Measurements from ENCODE around the gene PROK1. TPM values are rescaled to one million over a fixed set of nuclear protein-coding genes. Genes with fewer than 3 reads are reported as not detected.

PROK1 gene
- total and polyA plus RNA-seq, 2 of the 13 experiments (the other 11 are each of a cell fraction or from before 2014, with no cell fraction given) = 0.07 TPM; not detected in 1

DNA sequence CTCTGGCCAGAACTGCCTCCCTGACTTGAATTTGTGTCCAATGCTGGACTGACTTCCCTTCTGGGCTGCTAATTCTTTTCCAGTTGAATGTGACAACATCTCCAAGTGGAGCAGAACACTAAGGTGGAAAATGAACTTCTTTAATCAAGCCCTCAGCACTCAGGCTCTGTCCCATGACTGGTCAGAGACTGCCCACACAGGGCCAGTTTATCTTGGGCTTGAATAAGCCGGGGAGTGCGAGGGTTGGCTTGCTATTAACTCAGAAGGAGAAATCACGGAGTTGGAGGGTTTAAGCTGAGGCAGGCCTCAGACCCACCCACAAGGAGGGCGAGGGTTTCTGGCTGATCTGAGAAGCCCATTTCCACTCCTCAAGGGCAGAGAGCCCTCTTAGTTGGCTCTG lies 55.6 kb downstream of the PROK1 start:
- ATAC-seq (no peak), FAIRE-seq (no peak), DNase-seq (ENCODE audit: low spot score) (no peak)
- Histone ChIP-seq H3K9me3 (ENCODE audit: low read length) (no peaks in the 10 kb centered on the region), H3K27ac (ENCODE audit: extremely low read length, insufficient read depth, low read length) (no peak overlapping the region), H3K36me3 (replicated peaks in 1 of 2; ENCODE audit: control insufficient read depth in 1 of 2, insufficient read depth in 2 of 2, low read length in 2 of 2) (no peaks in the 10 kb centered on the region), H3K4me2 (ENCODE audit: low read depth, low read length) (no peak overlapping the region), H2AFZ (ENCODE audit: low read length) (no peak overlapping the region), H3K9ac (ENCODE audit: insufficient read depth, low read depth, low read length) (no peak overlapping the region), H3K4me3 (replicated peaks in 1 of 3; ENCODE audit: insufficient read depth in 1 of 3, low read depth in 2 of 3, low read length in 3 of 3) (no peak overlapping the region), H3K79me2 (ENCODE audit: insufficient read depth, low read length) (no peaks in the 10 kb centered on the region), H3K27me3 (ENCODE audit: control insufficient read depth in 1 of 2, insufficient read depth in 2 of 2, low read length in 2 of 2) (no peaks in the 10 kb centered on the region; a peak in 3 of 5 replicates), H4K20me1 (ENCODE audit: insufficient read depth, low read length) (no peaks in the 10 kb centered on the region), H3K4me1 (ENCODE audit: insufficient read depth, low read length) (no peaks in the 10 kb centered on the region)
- 0% methylated on average over 1 of the region's 4 CpGs for WGBS (ENCODE audit: low lambda C conversion rate)
- intact Hi-C loops (cut with micrococcal nuclease; ENCODE audit: unreplicated experiment) = no loop called here
- CTCF ChIA-PET (ENCODE audit: low intra/inter-chr PET ratio, low total read pairs) = no interaction called here
- POLR2A ChIA-PET = no interaction called here
- TF ChIP-seq WIZ (CRISPR knock-in tag; IDR thresholded peaks at IDR 0.05) = no peak
- TF ChIP-seq, protein P1, sequence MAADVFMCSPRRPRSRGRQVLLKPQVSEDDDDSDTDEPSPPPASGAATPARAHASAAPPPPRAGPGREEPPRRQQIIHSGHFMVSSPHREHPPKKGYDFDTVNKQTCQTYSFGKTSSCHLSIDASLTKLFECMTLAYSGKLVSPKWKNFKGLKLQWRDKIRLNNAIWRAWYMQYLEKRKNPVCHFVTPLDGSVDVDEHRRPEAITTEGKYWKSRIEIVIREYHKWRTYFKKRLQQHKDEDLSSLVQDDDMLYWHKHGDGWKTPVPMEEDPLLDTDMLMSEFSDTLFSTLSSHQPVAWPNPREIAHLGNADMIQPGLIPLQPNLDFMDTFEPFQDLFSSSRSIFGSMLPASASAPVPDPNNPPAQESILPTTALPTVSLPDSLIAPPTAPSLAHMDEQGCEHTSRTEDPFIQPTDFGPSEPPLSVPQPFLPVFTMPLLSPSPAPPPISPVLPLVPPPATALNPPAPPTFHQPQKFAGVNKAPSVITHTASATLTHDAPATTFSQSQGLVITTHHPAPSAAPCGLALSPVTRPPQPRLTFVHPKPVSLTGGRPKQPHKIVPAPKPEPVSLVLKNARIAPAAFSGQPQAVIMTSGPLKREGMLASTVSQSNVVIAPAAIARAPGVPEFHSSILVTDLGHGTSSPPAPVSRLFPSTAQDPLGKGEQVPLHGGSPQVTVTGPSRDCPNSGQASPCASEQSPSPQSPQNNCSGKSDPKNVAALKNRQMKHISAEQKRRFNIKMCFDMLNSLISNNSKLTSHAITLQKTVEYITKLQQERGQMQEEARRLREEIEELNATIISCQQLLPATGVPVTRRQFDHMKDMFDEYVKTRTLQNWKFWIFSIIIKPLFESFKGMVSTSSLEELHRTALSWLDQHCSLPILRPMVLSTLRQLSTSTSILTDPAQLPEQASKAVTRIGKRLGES (CRISPR knock-in tag; IDR thresholded peaks at IDR 0.05; ENCODE audit: borderline replicate concordance) = no peak
- TF ChIP-seq KLF16 (CRISPR knock-in tag; IDR thresholded peaks at IDR 0.05) = no peak
- BruUV-seq (replicated peaks) = no TSS peak
- in situ Hi-C loops (cut with HindIII; ENCODE audit: extremely low pct_ligation_motif_present, low pct_unique_long_range_greater_than_20kb) = no loop called here

Other genes starting within 250 kb of the PROK1 start
- 0.20 and 0.24 TPM in 2 replicates for gene KCNC4, start 240.8 kb upstream of the PROK1 start, total RNA-seq (2016; rRNA removed; fragmentation: Illumina TruSeq; extraction: Trizol)
- gene KCNC4, start 240.8 kb upstream of the PROK1 start, polyA plus RNA-seq (2011; rRNA removed) = 0.66 and 1.0 TPM in 2 replicates
- 35.2 and 36.4 TPM in 2 replicates for gene RBM15, start 111.8 kb upstream of the PROK1 start, total RNA-seq (2016; rRNA removed; fragmentation: Illumina TruSeq; extraction: Trizol)
- 12.1 and 13.5 TPM in 2 replicates for gene RBM15, start 111.8 kb upstream of the PROK1 start, polyA plus RNA-seq (2011; rRNA removed)
- gene SLC16A4, start 60.1 kb upstream of the PROK1 start, total RNA-seq (2016; rRNA removed; fragmentation: Illumina TruSeq; extraction: Trizol) = 0.60 and 1.1 TPM in 2 replicates
- 1.5 and 1.6 TPM in 2 replicates for gene SLC16A4, start 60.1 kb upstream of the PROK1 start, polyA plus RNA-seq (2011; rRNA removed)
- 96.7 and 152 TPM in 2 replicates for gene LAMTOR5, start 43.5 kb upstream of the PROK1 start, total RNA-seq (2016; rRNA removed; fragmentation: Illumina TruSeq; extraction: Trizol)
- 346 and 400 TPM in 2 replicates for gene LAMTOR5, start 43.5 kb upstream of the PROK1 start, polyA plus RNA-seq (2011; rRNA removed)
- not detected in 2 replicates for gene KCNA10, start 68.0 kb downstream of the PROK1 start, total RNA-seq (2016; rRNA removed; fragmentation: Illumina TruSeq; extraction: Trizol)
- gene KCNA10, start 68.0 kb downstream of the PROK1 start, polyA plus RNA-seq (2011; rRNA removed) = not detected in 2 replicates
- not detected in 2 replicates for gene KCNA2, start 155.2 kb downstream of the PROK1 start, total RNA-seq (2016; rRNA removed; fragmentation: Illumina TruSeq; extraction: Trizol)
- not detected in 2 replicates for gene KCNA2, start 155.2 kb downstream of the PROK1 start, polyA plus RNA-seq (2011; rRNA removed)
- not detected in 2 replicates for gene KCNA3, start 223.8 kb downstream of the PROK1 start, total RNA-seq (2016; rRNA removed; fragmentation: Illumina TruSeq; extraction: Trizol)
- gene KCNA3, start 223.8 kb downstream of the PROK1 start, polyA plus RNA-seq (2011; rRNA removed) = not detected in 2 replicates